HepG2 (cell line): ENCODE measurements around the gene LSS. TPM values are rescaled to one million over a fixed set of nuclear protein-coding genes. Genes with fewer than 3 reads are reported as not detected.

Source experiments
- ATAD3A ChIP-seq: sonication (generic); formaldehyde crosslinking; IDR thresholded peaks from 2 replicates; pipeline ENCODE4 v1.4.0; 2020; ENCODE audit warnings: missing genetic modification reagents
- DNMT1 ChIP-seq: sonication (generic); formaldehyde crosslinking; IDR thresholded peaks from 2 replicates; pipeline ENCODE4 v1.5.1; 2020; ENCODE audit warnings: mild to moderate bottlenecking, missing genetic modification reagents
- ERF ChIP-seq: IDR thresholded peaks from 2 replicates; pipeline ENCODE4 v1.6.1; 2018; ENCODE audit warnings: missing biosample characterization, missing genetic modification reagents
- FIP1L1 ChIP-seq: fragments of 200-400 bp; formaldehyde crosslinking; IDR thresholded peaks from 2 replicates; pipeline ENCODE4 v1.6.1; 2018; ENCODE audit warnings: low read depth, mild to moderate bottlenecking, low read length, moderate library complexity, borderline replicate concordance; ENCODE audit not compliant: insufficient read depth
- GPN1 ChIP-seq: sonication (generic); formaldehyde crosslinking; IDR thresholded peaks from 2 replicates; pipeline ENCODE4 v1.5.1; 2020; ENCODE audit warnings: missing genetic modification reagents, borderline replicate concordance
- MTF2 ChIP-seq: sonication (generic); formaldehyde crosslinking; IDR thresholded peaks from 2 replicates; pipeline ENCODE4 v1.5.0; 2020; ENCODE audit warnings: missing genetic modification reagents, borderline replicate concordance
- MZF1 ChIP-seq: sonication (generic); formaldehyde crosslinking; IDR thresholded peaks from 2 replicates; pipeline ENCODE4 v1.8.1; 2023; ENCODE audit warnings: mild to moderate bottlenecking, missing genetic modification reagents, borderline replicate concordance
- NFKBIZ ChIP-seq: IDR thresholded peaks from 2 replicates; pipeline ENCODE4 v1.6.1; 2018; ENCODE audit warnings: missing genetic modification reagents, missing compliant biosample characterization
- PLRG1 ChIP-seq: fragments of 450-650 bp; conservative IDR thresholded peaks from 2 replicates; pipeline ENCODE4 v1.6.1; 2016
- USF2 ChIP-seq, 2 experiments: sonication (generic) in 1 of 2; formaldehyde crosslinking in 1 of 2; IDR thresholded peaks; 2 replicates each; pipeline versions ENCODE4 v1.5.1 to v1.6.1; 2011 to 2020; ENCODE audit warnings: borderline replicate concordance in 1 of 2, low read depth in 1 of 2, low read length in 1 of 2, mild to moderate bottlenecking in 1 of 2, missing genetic modification reagents in 1 of 2, moderate library complexity in 1 of 2
- ZNF441 ChIP-seq: sonication (generic); formaldehyde crosslinking; IDR thresholded peaks from 2 replicates; pipeline ENCODE4 v1.7.0; 2021; ENCODE audit warnings: missing genetic modification reagents, borderline replicate concordance
- polyA plus RNA-seq, 8 experiments: library from polyadenylated mRNA; depleted of rRNA in 3 of 8; stranded (reverse) in 7 of 8; unstranded in 1 of 8; fragments of >200 nt; fragmentation: Illumina TruSeq in 4 of 8; extraction: Trizol in 4 of 8; gene quantifications; 2 replicates each; pipeline versions ENCODE4 v1.2.1 to v1.2.3, GENCODE V29; 2011 to 2016; ENCODE audit warnings: low read depth in 4 of 8, missing spikeins in 1 of 8, mixed read lengths in 1 of 8; ENCODE audit not compliant: insufficient read depth in 1 of 8
- total RNA-seq, 5 experiments: library from RNA; depleted of rRNA; stranded (reverse); fragments of >200 nt; fragmentation: Illumina TruSeq; extraction: Trizol; gene quantifications; 2 replicates each; pipeline ENCODE4 v1.2.3, GENCODE V29; 2016; ENCODE audit warnings: low read depth in 1 of 5
- TF ChIP-seq, protein P1 (sequence below): sonication (generic); formaldehyde crosslinking; IDR thresholded peaks from 2 replicates; pipeline ENCODE4 v1.4.0; 2020; ENCODE audit warnings: mild to moderate bottlenecking, missing genetic modification reagents
- TF ChIP-seq, protein P2 (sequence below): sonication (generic); formaldehyde crosslinking; IDR thresholded peaks from 2 replicates; pipeline ENCODE4 v1.4.0; 2020; ENCODE audit warnings: missing genetic modification reagents
- TF ChIP-seq, protein P3 (sequence below): sonication (generic); formaldehyde crosslinking; conservative IDR thresholded peaks from 2 replicates; pipeline ENCODE4 v1.8.0; 2022; ENCODE audit warnings: missing genetic modification reagents
- TF ChIP-seq, protein P4 (sequence below): sonication (generic); formaldehyde crosslinking; IDR thresholded peaks from 2 replicates; pipeline ENCODE4 v1.4.0; 2020; ENCODE audit warnings: missing genetic modification reagents
- TF ChIP-seq, protein P5 (sequence below): IDR thresholded peaks from 2 replicates; pipeline ENCODE4 v1.6.1; 2012; ENCODE audit warnings: low read depth, low read length, improper control_type of control experiment

Gene LSS
- total and polyA plus RNA-seq, 2 of the 13 experiments (the other 11 are each of a cell fraction or from before 2014, with no cell fraction given): 72.6 to 113 TPM

GRCh38 chr21:46153247-46154154 is 75.1 kb downstream of the LSS start (continued):
- TF ChIP-seq, protein P1, sequence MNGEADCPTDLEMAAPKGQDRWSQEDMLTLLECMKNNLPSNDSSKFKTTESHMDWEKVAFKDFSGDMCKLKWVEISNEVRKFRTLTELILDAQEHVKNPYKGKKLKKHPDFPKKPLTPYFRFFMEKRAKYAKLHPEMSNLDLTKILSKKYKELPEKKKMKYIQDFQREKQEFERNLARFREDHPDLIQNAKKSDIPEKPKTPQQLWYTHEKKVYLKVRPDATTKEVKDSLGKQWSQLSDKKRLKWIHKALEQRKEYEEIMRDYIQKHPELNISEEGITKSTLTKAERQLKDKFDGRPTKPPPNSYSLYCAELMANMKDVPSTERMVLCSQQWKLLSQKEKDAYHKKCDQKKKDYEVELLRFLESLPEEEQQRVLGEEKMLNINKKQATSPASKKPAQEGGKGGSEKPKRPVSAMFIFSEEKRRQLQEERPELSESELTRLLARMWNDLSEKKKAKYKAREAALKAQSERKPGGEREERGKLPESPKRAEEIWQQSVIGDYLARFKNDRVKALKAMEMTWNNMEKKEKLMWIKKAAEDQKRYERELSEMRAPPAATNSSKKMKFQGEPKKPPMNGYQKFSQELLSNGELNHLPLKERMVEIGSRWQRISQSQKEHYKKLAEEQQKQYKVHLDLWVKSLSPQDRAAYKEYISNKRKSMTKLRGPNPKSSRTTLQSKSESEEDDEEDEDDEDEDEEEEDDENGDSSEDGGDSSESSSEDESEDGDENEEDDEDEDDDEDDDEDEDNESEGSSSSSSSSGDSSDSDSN (CRISPR knock-in tag): peak; percentile 70
- TF ChIP-seq USF2 (IDR thresholded peaks at IDR 0.05; ENCODE audit: low read depth, low read length) (no peak), USF2 (CRISPR knock-in tag; IDR thresholded peaks at IDR 0.05; ENCODE audit: borderline replicate concordance) (no peak), GPN1 (CRISPR knock-in tag) (no peak), ZNF441 (CRISPR knock-in tag) (peak; percentile 47; the same call in 1 of the 2 replicates), NFKBIZ (CRISPR knock-in tag) (no peak), ERF (peak; percentile 54), MZF1 (no peak), FIP1L1 (no peak), ATAD3A (CRISPR knock-in tag) (no peak), PLRG1 (no peak), MTF2 (CRISPR knock-in tag) (no peak), DNMT1 (CRISPR knock-in tag) (no peak)
- TF ChIP-seq, protein P2, sequence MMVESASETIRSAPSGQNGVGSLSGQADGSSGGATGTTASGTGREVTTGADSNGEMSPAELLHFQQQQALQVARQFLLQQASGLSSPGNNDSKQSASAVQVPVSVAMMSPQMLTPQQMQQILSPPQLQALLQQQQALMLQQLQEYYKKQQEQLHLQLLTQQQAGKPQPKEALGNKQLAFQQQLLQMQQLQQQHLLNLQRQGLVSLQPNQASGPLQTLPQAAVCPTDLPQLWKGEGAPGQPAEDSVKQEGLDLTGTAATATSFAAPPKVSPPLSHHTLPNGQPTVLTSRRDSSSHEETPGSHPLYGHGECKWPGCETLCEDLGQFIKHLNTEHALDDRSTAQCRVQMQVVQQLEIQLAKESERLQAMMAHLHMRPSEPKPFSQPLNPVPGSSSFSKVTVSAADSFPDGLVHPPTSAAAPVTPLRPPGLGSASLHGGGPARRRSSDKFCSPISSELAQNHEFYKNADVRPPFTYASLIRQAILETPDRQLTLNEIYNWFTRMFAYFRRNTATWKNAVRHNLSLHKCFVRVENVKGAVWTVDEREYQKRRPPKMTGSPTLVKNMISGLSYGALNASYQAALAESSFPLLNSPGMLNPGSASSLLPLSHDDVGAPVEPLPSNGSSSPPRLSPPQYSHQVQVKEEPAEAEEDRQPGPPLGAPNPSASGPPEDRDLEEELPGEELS: peak; percentile 57
- TF ChIP-seq, protein P3, sequence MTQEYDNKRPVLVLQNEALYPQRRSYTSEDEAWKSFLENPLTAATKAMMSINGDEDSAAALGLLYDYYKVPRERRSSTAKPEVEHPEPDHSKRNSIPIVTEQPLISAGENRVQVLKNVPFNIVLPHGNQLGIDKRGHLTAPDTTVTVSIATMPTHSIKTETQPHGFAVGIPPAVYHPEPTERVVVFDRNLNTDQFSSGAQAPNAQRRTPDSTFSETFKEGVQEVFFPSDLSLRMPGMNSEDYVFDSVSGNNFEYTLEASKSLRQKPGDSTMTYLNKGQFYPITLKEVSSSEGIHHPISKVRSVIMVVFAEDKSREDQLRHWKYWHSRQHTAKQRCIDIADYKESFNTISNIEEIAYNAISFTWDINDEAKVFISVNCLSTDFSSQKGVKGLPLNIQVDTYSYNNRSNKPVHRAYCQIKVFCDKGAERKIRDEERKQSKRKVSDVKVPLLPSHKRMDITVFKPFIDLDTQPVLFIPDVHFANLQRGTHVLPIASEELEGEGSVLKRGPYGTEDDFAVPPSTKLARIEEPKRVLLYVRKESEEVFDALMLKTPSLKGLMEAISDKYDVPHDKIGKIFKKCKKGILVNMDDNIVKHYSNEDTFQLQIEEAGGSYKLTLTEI (CRISPR knock-in tag): no peak
- TF ChIP-seq, protein P4, sequence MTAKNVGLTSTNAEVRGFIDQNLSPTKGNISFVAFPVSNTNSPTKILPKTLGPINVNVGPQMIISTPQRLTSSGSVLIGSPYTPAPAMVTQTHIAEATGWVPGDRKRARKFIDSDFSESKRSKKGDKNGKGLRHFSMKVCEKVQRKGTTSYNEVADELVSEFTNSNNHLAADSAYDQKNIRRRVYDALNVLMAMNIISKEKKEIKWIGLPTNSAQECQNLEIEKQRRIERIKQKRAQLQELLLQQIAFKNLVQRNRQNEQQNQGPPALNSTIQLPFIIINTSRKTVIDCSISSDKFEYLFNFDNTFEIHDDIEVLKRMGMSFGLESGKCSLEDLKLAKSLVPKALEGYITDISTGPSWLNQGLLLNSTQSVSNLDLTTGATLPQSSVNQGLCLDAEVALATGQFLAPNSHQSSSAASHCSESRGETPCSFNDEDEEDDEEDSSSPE (CRISPR knock-in tag): peak; percentile 25; the same call in 1 of the 2 replicates
- TF ChIP-seq, protein P5, sequence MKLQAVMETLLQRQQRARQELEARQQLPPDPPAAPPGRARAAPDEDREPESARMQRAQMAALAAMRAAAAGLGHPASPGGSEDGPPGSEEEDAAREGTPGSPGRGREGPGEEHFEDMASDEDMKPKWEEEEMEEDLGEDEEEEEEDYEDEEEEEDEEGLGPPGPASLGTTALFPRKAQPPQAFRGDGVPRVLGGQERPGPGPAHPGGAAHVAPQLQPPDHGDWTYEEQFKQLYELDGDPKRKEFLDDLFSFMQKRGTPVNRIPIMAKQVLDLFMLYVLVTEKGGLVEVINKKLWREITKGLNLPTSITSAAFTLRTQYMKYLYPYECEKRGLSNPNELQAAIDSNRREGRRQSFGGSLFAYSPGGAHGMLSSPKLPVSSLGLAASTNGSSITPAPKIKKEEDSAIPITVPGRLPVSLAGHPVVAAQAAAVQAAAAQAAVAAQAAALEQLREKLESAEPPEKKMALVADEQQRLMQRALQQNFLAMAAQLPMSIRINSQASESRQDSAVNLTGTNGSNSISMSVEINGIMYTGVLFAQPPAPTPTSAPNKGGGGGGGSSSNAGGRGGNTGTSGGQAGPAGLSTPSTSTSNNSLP: no peak
